HG03565 (cell line): ENCODE measurements around the gene RNPS1.
A peak's percentile ranks its signal among the peaks of the same experiment; 100 is the strongest.

Experiments used
- ATAC-seq: cut with Tn5 transposase; IDR thresholded peaks from one replicate; pipeline ENCODE4 v1.9.1; 2021; ENCODE audit warnings: mild to moderate bottlenecking, moderate library complexity; ENCODE audit not compliant: unreplicated experiment

RNPS1 gene

GRCh38 chr16:2236337-2237101 is 31.4 kb downstream of the RNPS1 start, which contains the start of gene DNASE1L2:
DNASE1L2 (plus strand) TSS chr16:2236444; CDS start chr16:2236817, 373 bp downstream.
- ATAC-seq: no peak

GRCh38 chr16:2235695-2236336 is 32.1 kb downstream of the RNPS1 start:
- no peak for ATAC-seq

- ATAC-seq: no peak
Measured at GRCh38 chr16:2235234-2235651, 32.7 kb downstream of the RNPS1 start.

- ATAC-seq: no peak
Measured at GRCh38 chr16:2234813-2235170, 33.1 kb downstream of the RNPS1 start.

GRCh38 chr16:2233872-2234812 is 33.8 kb downstream of the RNPS1 start:
- no peak for ATAC-seq

GRCh38 chr16:2233046-2233775 is 34.7 kb downstream of the RNPS1 start:
- no peak for ATAC-seq

- no peak for ATAC-seq
Measured at GRCh38 chr16:2232094-2232990, 35.6 kb downstream of the RNPS1 start.

GRCh38 chr16:2231016-2231931 is 36.7 kb downstream of the RNPS1 start:
- ATAC-seq: no peak

GRCh38 chr16:2230376-2230775 is 37.5 kb downstream of the RNPS1 start:
- ATAC-seq: no peak

- no peak for ATAC-seq
Measured at GRCh38 chr16:2229632-2230250, 38.2 kb downstream of the RNPS1 start.

- ATAC-seq: no peak
Measured at GRCh38 chr16:2229091-2229490, 38.8 kb downstream of the RNPS1 start.

- ATAC-seq: no peak
Measured at GRCh38 chr16:2228161-2228824, 39.6 kb downstream of the RNPS1 start.

- ATAC-seq: no peak
Measured at GRCh38 chr16:2226918-2227317, 41.0 kb downstream of the RNPS1 start.

GRCh38 chr16:2226245-2226793 is 41.6 kb downstream of the RNPS1 start:
- ATAC-seq: no peak

GRCh38 chr16:2223942-2224486 is 43.9 kb downstream of the RNPS1 start:
- ATAC-seq: peak; percentile 2

- peak; percentile 86 for ATAC-seq
Measured at GRCh38 chr16:2223221-2223941, 44.5 kb downstream of the RNPS1 start, which contains the start of gene E4F1. E4F1 (plus strand) TSS chr16:2223591; CDS start chr16:2223614, 23 bp downstream.
